Ovary (tissue), 9 donors: ENCODE measurements around the gene HNRNPL. TPM values are rescaled to one million over a fixed set of nuclear protein-coding genes. Genes with fewer than 3 reads are reported as not detected.

Source experiments
- DNase-seq, 5 donors: peaks; one replicate each; pipeline ENCODE4 v3.0.0-alpha.2; 2019 to 2020
- H3K27ac ChIP-seq, 2 donors: fragments of 200-600 bp; one replicate each; pipeline versions ENCODE4 v1.5.1 to v1.8.0; 2019 to 2022
- H3K27me3 ChIP-seq: fragments of 200-600 bp; one replicate; pipeline ENCODE4 v1.8.0; 2022
- H3K36me3 ChIP-seq: fragments of 200-600 bp; sonication (generic); one replicate; pipeline ENCODE4 v1.5.1; 2019
- H3K4me1 ChIP-seq: one replicate; pipeline ENCODE4 v1.8.1; 2013; ENCODE audit warnings: mild to moderate bottlenecking, moderate library complexity; ENCODE audit not compliant: insufficient read depth
- H3K4me3 ChIP-seq: fragments of 200-600 bp; sonication (generic); one replicate; pipeline ENCODE4 v1.5.1; 2017
- H3K9me3 ChIP-seq, 2 donors: fragments of 200-600 bp in 1 of 2; sonication (generic) in 1 of 2; one replicate each; pipeline versions ENCODE4 v1.5.1 to v1.8.1; 2013 to 2019; ENCODE audit warnings: mild to moderate bottlenecking in 1 of 2, moderate library complexity in 1 of 2
- CTCF ChIP-seq, 3 donors: fragments of 450-650 bp in 2 of 3; fragments of 200-600 bp in 1 of 3; IDR thresholded peaks; one replicate each; pipeline versions ENCODE4 v1.5.1 to v1.8.0; 2016 to 2022; ENCODE audit warnings: antibody characterized with exemption in 3 of 3, mild to moderate bottlenecking in 1 of 3
- EP300 ChIP-seq: sonication (generic); formaldehyde crosslinking; IDR thresholded peaks from one replicate; pipeline ENCODE4 v1.6.1; 2017; ENCODE audit warnings: antibody characterized with exemption
- POLR2A ChIP-seq: fragments of 450-650 bp; IDR thresholded peaks from one replicate; pipeline ENCODE4 v1.6.1; 2017; ENCODE audit warnings: antibody characterized with exemption, mild to moderate bottlenecking, moderate library complexity
- WGBS, 3 donors: extraction: QIAGEN DNeasy Blood & Tissue Kit in 1 of 3; methylation state at CpG; one replicate each; pipeline versions ENCODE4 v1.1.5 to v1.1.7; 2013 to 2017; 5-methylcytosine and 5-hydroxymethylcytosine counted together
- intact Hi-C, 4 donors: fragments of 100-400 bp; cut with DNase I; formaldehyde crosslinking; loops; one replicate each; pipeline versions ENCODE4 v1.11.0 to v1.15.1; 2022 to 2023
- polyA plus RNA-seq, 2 donors: library from polyadenylated mRNA; stranded (reverse); fragments of 200-250 nt in 1 of 2; fragments of 350-450 nt in 1 of 2; fragmentation: Illumina TruSeq in 1 of 2; extraction: RNeasy Lipid Tissue Mini Kit (QIAGEN cat#74804) in 1 of 2; gene quantifications; one replicate each; pipeline ENCODE4 v1.2.3, GENCODE V29; 2013 to 2014
- total RNA-seq, 7 donors: library from RNA; depleted of rRNA in 2 of 7; stranded (reverse); fragments of >200 nt in 2 of 7; fragmentation: NEBNext Ultra II Directional in 3 of 7; extraction: Animal tissue kit (Norgen Biotek cat#: 25700) in 3 of 7; gene quantifications; one replicate each; pipeline versions ENCODE4 v1.1.0 to v1.2.4, GENCODE V29; 2016 to 2023
- donor health status: DM: no; HTN: no; CAD: no; lungs with moderate emphysema.
- donor health status: DM: no; HTN: no; CAD: no.
- donor health status: Bipolar disorder and iron deficiency.
- donor health status: DM: yes; HTN: yes; CAD: no.
- donor health status: DM: no; HTN: no; CAD: no.
- donor health status: DM: yes; HTN: yes; CAD: no.

HNRNPL gene
- total and polyA plus RNA-seq, 9 donors: 110 to 284 (median 230) TPM

GRCh38 chr19:38805180-38805579, 44.6 kb downstream of the HNRNPL start:
- H3K36me3 ChIP-seq: no peaks in the 10 kb centered on the region
- 74 to 76% (median 75%) methylated on average over 1 of the region's 1 CpG for WGBS, 3 donors
- intact Hi-C loops: no loop called here
- H3K27me3 ChIP-seq: no peaks in the 10 kb centered on the region
- DNase-seq: no peak
- no peak for TF ChIP-seq EP300
- no peak for TF ChIP-seq POLR2A
- TF ChIP-seq CTCF (IDR thresholded peaks at IDR 0.05): no peak
- no peak overlapping the region for H3K4me3 ChIP-seq
- no peak overlapping the region for H3K27ac ChIP-seq
- H3K4me1 ChIP-seq: no peaks in the 10 kb centered on the region
- no peaks in the 10 kb centered on the region for H3K9me3 ChIP-seq

- TF ChIP-seq CTCF (IDR thresholded peaks at IDR 0.05) (no peak), POLR2A (no peak), EP300 (no peak)
- DNase-seq: no peak
- Histone ChIP-seq H3K27me3 (no peaks in the 10 kb centered on the region), H3K27ac (no peak overlapping the region), H3K4me1 (no peaks in the 10 kb centered on the region), H3K9me3 (no peaks in the 10 kb centered on the region), H3K36me3 (no peaks in the 10 kb centered on the region), H3K4me3 (no peak overlapping the region)
- WGBS, 3 donors: 81 to 85% (median 82%) methylated on average over 10 of the region's 10 CpGs
- intact Hi-C loops: no loop called here
Measured at GRCh38 chr19:38803543-38803942, 46.2 kb downstream of the HNRNPL start.

GRCh38 chr19:38801359-38802095, 48.3 kb downstream of the HNRNPL start:
- intact Hi-C loops: no loop called here
- Histone ChIP-seq H3K9me3 (no peaks in the 10 kb centered on the region), H3K4me1 (no peaks in the 10 kb centered on the region), H3K4me3 (no peak overlapping the region), H3K27ac (no peak overlapping the region), H3K36me3 (no peaks in the 10 kb centered on the region), H3K27me3 (no peaks in the 10 kb centered on the region)
- no peak for DNase-seq
- 87 to 90% (median 89%) methylated on average over 12 of the region's 12 CpGs for WGBS, 3 donors
- no peak for TF ChIP-seq CTCF (IDR thresholded peaks at IDR 0.05)

- 91 to 92% (median 92%) methylated on average over 5 of the region's 5 CpGs for WGBS, 3 donors
- Histone ChIP-seq H3K27me3 (no peaks in the 10 kb centered on the region), H3K36me3 (no peaks in the 10 kb centered on the region), H3K4me1 (no peaks in the 10 kb centered on the region), H3K4me3 (no peak overlapping the region), H3K9me3 (no peaks in the 10 kb centered on the region), H3K27ac (no peak overlapping the region)
- intact Hi-C loops: no loop called here
- no peak for DNase-seq
- no peak for TF ChIP-seq CTCF (IDR thresholded peaks at IDR 0.05)
- no peak for TF ChIP-seq POLR2A
- TF ChIP-seq EP300: no peak
Measured at GRCh38 chr19:38800577-38801347, 49.0 kb downstream of the HNRNPL start.
